ENCODE measurements around the gene PDIK1L. TPM values are rescaled to one million over a fixed set of nuclear protein-coding genes. Genes with fewer than 3 reads are reported as not detected.

Gene PDIK1L
- total and polyA plus RNA-seq, 9 of the 15 experiments (the other 6 are each of a cell fraction or from before 2014, with no cell fraction given), result 12.8 to 30.2 (median 21.5) TPM

DNA sequence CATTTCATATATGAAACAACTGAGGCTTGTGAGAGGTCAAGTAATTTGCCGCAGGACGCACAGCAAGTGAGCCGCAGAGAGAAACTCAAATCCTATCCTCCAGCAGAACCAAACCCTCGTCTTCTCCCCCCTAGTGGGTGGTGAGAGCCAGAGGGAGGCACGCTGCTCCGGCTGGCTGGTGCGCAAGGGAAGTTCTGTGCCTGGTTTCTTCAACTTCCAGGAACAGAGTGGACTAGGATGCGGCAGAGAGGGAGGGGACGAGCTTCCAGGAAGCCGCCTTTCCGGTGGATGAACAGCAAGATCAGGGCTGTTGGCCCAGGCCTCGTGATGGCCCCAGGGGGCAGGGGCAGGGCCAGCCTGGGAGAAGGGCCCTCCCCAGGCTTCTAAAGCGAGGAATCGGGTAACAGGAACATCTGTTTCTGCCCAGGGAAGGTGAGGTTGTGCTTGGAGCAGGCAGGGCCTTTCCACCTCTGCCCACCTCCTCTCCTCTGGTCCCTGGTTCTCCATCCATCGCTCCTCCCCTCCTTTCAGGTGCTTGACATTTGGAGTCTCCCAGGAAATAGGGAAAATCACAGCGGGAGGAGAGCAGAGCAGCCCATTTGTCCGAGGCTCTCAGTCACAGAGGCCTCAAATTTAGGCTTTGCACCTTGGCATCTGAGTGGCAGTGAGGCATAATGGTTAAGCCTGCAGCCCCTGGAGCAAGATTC lies 16.8 kb upstream of the PDIK1L start (continued):
- TF ChIP-seq, protein P1, sequence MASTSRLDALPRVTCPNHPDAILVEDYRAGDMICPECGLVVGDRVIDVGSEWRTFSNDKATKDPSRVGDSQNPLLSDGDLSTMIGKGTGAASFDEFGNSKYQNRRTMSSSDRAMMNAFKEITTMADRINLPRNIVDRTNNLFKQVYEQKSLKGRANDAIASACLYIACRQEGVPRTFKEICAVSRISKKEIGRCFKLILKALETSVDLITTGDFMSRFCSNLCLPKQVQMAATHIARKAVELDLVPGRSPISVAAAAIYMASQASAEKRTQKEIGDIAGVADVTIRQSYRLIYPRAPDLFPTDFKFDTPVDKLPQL (IDR thresholded peaks at IDR 0.05; ENCODE audit: extremely low read depth, insufficient read length), result no peak
- TF ChIP-seq ZNF592 (IDR thresholded peaks at IDR 0.05) (peak; percentile 81; the same call in 1 of the 2 replicates), RBFOX2 (IDR thresholded peaks at IDR 0.05; ENCODE audit: low read depth, low read length) (peak; percentile 52), ILF3 (IDR thresholded peaks at IDR 0.05; ENCODE audit: borderline replicate concordance) (no peak), GATA2 (CRISPR knock-in tag; IDR thresholded peaks at IDR 0.05) (no peak), TCF7L2 (IDR thresholded peaks at IDR 0.05; ENCODE audit: low read depth, low read length) (no peak), ETV6 (IDR thresholded peaks at IDR 0.05; ENCODE audit: borderline replicate concordance in 1 of 2, low read depth in 2 of 2, low read length in 1 of 2) (0 out of 4 replicates have a peak, but pooled peaks of 1 of the 2 experiments have one; percentile 33), ETV6 (CRISPR knock-in tag; IDR thresholded peaks at IDR 0.05; ENCODE audit: borderline replicate concordance) (no peak), KDM4B (IDR thresholded peaks at IDR 0.05; ENCODE audit: borderline replicate concordance in 2 of 2, low read depth in 1 of 2) (no peak), BCOR (IDR thresholded peaks at IDR 0.05) (peak; percentile 67; the same call in 1 of the 2 replicates), PHF8 (IDR thresholded peaks at IDR 0.05; ENCODE audit: borderline replicate concordance, low read length) (peak; percentile 21; the same call in 1 of the 2 replicates), HNRNPLL (IDR thresholded peaks at IDR 0.05; ENCODE audit: low read depth, low read length, poor library complexity, severe bottlenecking) (peak; percentile 45), RBBP5 (IDR thresholded peaks at IDR 0.05; ENCODE audit: borderline replicate concordance, insufficient read depth, low read length, poor library complexity, severe bottlenecking) (peak; percentile 41), MEIS2 (IDR thresholded peaks at IDR 0.05; ENCODE audit: partially characterized antibody) (no peak), BRD4 (IDR thresholded peaks at IDR 0.05) (no peak), NRF1 (conservative IDR thresholded peaks at IDR 0.05 in 1 of 2, IDR thresholded peaks at IDR 0.05 in 1 of 2) (peak; percentile 85 to 87)
- TF ChIP-seq, protein P2, sequence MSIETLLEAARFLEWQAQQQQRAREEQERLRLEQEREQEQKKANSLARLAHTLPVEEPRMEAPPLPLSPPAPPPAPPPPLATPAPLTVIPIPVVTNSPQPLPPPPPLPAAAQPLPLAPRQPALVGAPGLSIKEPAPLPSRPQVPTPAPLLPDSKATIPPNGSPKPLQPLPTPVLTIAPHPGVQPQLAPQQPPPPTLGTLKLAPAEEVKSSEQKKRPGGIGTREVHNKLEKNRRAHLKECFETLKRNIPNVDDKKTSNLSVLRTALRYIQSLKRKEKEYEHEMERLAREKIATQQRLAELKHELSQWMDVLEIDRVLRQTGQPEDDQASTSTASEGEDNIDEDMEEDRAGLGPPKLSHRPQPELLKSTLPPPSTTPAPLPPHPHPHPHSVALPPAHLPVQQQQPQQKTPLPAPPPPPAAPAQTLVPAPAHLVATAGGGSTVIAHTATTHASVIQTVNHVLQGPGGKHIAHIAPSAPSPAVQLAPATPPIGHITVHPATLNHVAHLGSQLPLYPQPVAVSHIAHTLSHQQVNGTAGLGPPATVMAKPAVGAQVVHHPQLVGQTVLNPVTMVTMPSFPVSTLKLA (conservative IDR thresholded peaks at IDR 0.05), result 0 out of 4 replicates have a peak, but pooled peaks of 1 of the 2 experiments have one; percentile 16
- TF ChIP-seq, protein P3, sequence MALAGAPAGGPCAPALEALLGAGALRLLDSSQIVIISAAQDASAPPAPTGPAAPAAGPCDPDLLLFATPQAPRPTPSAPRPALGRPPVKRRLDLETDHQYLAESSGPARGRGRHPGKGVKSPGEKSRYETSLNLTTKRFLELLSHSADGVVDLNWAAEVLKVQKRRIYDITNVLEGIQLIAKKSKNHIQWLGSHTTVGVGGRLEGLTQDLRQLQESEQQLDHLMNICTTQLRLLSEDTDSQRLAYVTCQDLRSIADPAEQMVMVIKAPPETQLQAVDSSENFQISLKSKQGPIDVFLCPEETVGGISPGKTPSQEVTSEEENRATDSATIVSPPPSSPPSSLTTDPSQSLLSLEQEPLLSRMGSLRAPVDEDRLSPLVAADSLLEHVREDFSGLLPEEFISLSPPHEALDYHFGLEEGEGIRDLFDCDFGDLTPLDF (CRISPR knock-in tag; IDR thresholded peaks at IDR 0.05), result no peak
